ENCODE data around the gene CCDC57. TPM values are rescaled to one million over a fixed set of nuclear protein-coding genes. Genes with fewer than 3 reads are reported as not detected.
A peak's percentile ranks its signal among the peaks of the same experiment; 100 is the strongest.

Gene CCDC57
- total and polyA plus RNA-seq, 2 of the 4 experiments (the other 2 are of a cell fraction) = 7.3 to 31.3 TPM

DNA sequence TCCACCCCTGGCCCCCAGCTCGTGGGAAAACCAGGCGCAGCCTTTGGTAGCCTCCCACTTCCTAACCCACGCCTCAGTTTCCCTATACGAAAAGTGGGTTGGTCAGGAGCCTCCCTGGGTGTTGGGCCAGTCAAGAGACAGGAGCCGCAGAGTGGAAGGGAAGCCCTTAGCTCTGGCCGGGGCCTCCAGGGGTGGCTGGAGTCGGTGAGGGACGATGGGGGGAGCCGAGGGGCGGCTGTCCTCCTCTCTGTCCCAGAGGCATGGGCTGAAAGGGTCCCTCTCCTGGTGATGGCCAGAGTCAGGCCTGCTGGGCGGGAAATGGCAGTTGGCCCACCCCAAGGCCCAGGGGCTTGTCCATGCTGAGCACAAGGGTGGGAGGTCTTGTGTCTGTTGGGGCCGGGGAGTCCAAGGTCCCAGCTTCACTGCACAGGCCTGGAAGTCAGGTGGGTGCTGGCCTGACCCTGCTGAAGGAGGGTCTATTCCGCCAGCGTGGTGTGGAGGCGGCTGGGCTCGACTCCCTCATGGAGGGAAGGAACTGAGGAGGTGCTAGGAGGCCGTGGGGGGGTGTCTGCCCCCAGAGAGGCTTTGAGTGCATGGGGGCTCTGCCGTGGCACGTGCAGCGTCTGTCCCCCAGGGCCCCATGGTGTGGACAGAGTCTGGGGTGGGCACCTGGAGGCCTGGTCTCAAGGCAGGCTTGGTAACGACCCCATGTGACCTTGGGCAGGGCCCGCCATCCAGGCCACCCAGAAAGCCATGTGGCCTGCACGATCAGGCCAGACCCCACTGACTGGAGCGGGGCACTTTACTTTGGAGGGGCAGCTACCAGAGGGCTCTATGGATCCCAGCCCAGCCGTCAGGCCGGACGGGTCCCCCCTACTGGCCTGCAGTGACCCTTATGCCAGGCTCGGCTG is 17.3 kb upstream of the CCDC57 start:
- Histone ChIP-seq H3K27me3 (ENCODE audit: control insufficient read depth, insufficient read depth, low read length) (no peaks in the 10 kb centered on the region), H4K20me1 (ENCODE audit: insufficient read depth, low read length) (peaks cover 61% of the 10 kb centered on the region), H3K4me2 (ENCODE audit: low read depth, low read length) (peak overlapping the region; percentile 95), H3K9ac (ENCODE audit: low read depth, low read length) (peak overlapping the region; percentile 98), H3K79me1 (ENCODE audit: low read depth in 1 of 2, low read length in 2 of 2) (peaks cover 0 to 57% of the 10 kb centered on the region in 2 experiments; a peak in 3 of 4 replicates), H2BK20ac (ENCODE audit: low read depth, low read length) (no peak overlapping the region), H3K56ac (ENCODE audit: extremely low read depth, insufficient read depth, low read length) (peak overlapping the region; percentile 38), H2BK120ac (ENCODE audit: low read depth, low read length) (peak overlapping the region; percentile 39; the same call in 1 of the 2 replicates), H2BK5ac (ENCODE audit: low read depth, low read length, poor library complexity, severe bottlenecking) (peak overlapping the region; percentile 89), H2AK5ac (ENCODE audit: low read depth, low read length) (peak overlapping the region; percentile 71), H3K36me3 (ENCODE audit: control insufficient read depth, insufficient read depth, low read length) (peaks cover 11% of the 10 kb centered on the region), H3K23ac (ENCODE audit: low read depth, low read length) (peak overlapping the region; percentile 97), H3K9me3 (ENCODE audit: control insufficient read depth, insufficient read depth, low read length) (no peaks in the 10 kb centered on the region), H4K91ac (ENCODE audit: insufficient read depth, low read depth, low read length) (peak overlapping the region; percentile 89; the same call in 1 of the 2 replicates), H3K27ac (ENCODE audit: insufficient read depth, low read length) (peak overlapping the region; percentile 90), H2AK9ac (replicated peaks; ENCODE audit: low read depth, low read length, poor library complexity) (peak overlapping the region; percentile 98), H4K8ac (ENCODE audit: low read depth in 2 of 2, low read length in 2 of 2) (peak overlapping the region; percentile 42 to 67; a peak in 3 of 4 replicates), H2AFZ (replicated peaks; ENCODE audit: low read length, poor library complexity) (peak overlapping the region; percentile 70), H2BK15ac (ENCODE audit: low read depth, low read length) (no peak overlapping the region), H3K4me1 (ENCODE audit: control insufficient read depth, insufficient read depth, low read length) (peaks cover 30% of the 10 kb centered on the region), H3K18ac (ENCODE audit: low read depth, low read length) (peak overlapping the region; percentile 58), H4K5ac (ENCODE audit: low read depth, low read length) (peak overlapping the region; percentile 23), H3K9me1 (ENCODE audit: insufficient read depth, low read length) (no peaks in the 10 kb centered on the region), H3K4me3 (ENCODE audit: insufficient read depth, low read depth, low read length) (peak overlapping the region; percentile 98), H3K14ac (replicated peaks; ENCODE audit: low read depth, low read length) (peak overlapping the region; percentile 94), H3K4ac (ENCODE audit: low read depth, low read length) (peak overlapping the region; percentile 85)
- ChIA-PET POLR2A (ENCODE audit: unreplicated experiment) (interaction anchor here (0.6 to 1.5 kb wide), 4 partner anchors 10 to 487 kb away, joined by 3 to 10 read pairs (median 4); partner anchors contain the start of gene FN3KRP), CTCF (no interaction called here)
- no peak for DNase-seq
- dilution Hi-C loops (cut with HindIII; ENCODE audit: low sequenced_read_pairs, unreplicated experiment) (no loop called here), intact Hi-C loops (cut with micrococcal nuclease) (loop anchor here (1.0 to 2.0 kb wide), 2 partner anchors 13 to 24 kb away; no protein-coding TSS in a partner anchor), in situ Hi-C loops (cut with MboI; ENCODE audit: low sequenced_read_pairs) (no loop called here)
- peak; percentile 0 for ATAC-seq (ENCODE audit: low read depth)
- WGBS, 2 experiments (ENCODE audit: extremely low coverage in 2 of 2, insufficient read length in 1 of 2) = 44% methylated on average over 11 of the region's 28 CpGs; no CpG with 5 or more reads in 1 of the 2 experiments
- no peak for TF ChIP-seq BHLHE40 (IDR thresholded peaks at IDR 0.05; ENCODE audit: low read depth, low read length)
- TF ChIP-seq RFX5 (IDR thresholded peaks at IDR 0.05; ENCODE audit: low read depth, low read length) = no peak
- TF ChIP-seq MXI1 (IDR thresholded peaks at IDR 0.05; ENCODE audit: borderline replicate concordance, low read depth, low read length) = peak; percentile 32; the same call in 1 of the 2 replicates
- TSS peak; percentile 13 for BruUV-seq (replicated peaks)

Measured in IMR-90 (cell line).